ENCODE data around the gene GSE1.

- TF ChIP-seq POLR2A (IDR thresholded peaks at IDR 0.05), result no peak
- no peak for TF ChIP-seq CTCF (IDR thresholded peaks at IDR 0.05)
Measured at GRCh38 chr16:85686912-85687591, 73.9 kb downstream of the GSE1 start.
